ENCODE measurements around the gene IVD. TPM values are rescaled to one million over a fixed set of nuclear protein-coding genes. Genes with fewer than 3 reads are reported as not detected.

Gene IVD
- total and polyA plus RNA-seq, 5 donors, result 60.5 to 85.6 (median 75.2) TPM

Other genes with a start within 250 kb of the IVD start
- 1 to 10 TPM in 3 of 4 donors, not detected in 1; 1.4 to 1.8 (median 1.7) TPM for gene BUB1B, start 244.7 kb upstream of the IVD start, total RNA-seq
- 0.18 TPM for gene BUB1B, start 244.7 kb upstream of the IVD start, polyA plus RNA-seq
- gene PAK6, start 166.7 kb upstream of the IVD start, total RNA-seq, result 10 to 100 TPM in 3 of 4 donors, 1 to 10 TPM in 1; 9.2 to 22.6 (median 16.8) TPM
- gene PAK6, start 166.7 kb upstream of the IVD start, polyA plus RNA-seq, result 13.0 TPM
- gene ANKRD63, start 122.7 kb upstream of the IVD start, total RNA-seq, result 1 to 10 TPM in 3 of 4 donors, under 1 TPM in 1; 0.42 to 5.0 (median 4.4) TPM
- gene ANKRD63, start 122.7 kb upstream of the IVD start, polyA plus RNA-seq, result 0.68 TPM
- gene PLCB2, start 97.9 kb upstream of the IVD start, total RNA-seq, result 10 to 100 TPM; 11.5 to 28.9 (median 21.7) TPM
- 18.5 TPM for gene PLCB2, start 97.9 kb upstream of the IVD start, polyA plus RNA-seq
- 100 to 1,000 TPM in 1 of 4 donors, 10 to 100 TPM in 3; 72.6 to 115 (median 74.1) TPM for gene INAFM2, start 82.1 kb upstream of the IVD start, total RNA-seq
- gene INAFM2, start 82.1 kb upstream of the IVD start, polyA plus RNA-seq, result 47.3 TPM
- 100 to 1,000 TPM in 3 of 4 donors, 10 to 100 TPM in 1; 71.9 to 144 (median 131) TPM for gene CCDC9B, start 64.9 kb upstream of the IVD start, total RNA-seq
- 99.7 TPM for gene CCDC9B, start 64.9 kb upstream of the IVD start, polyA plus RNA-seq
- gene PHGR1, start 54.8 kb upstream of the IVD start, total RNA-seq, result not detected
- gene PHGR1, start 54.8 kb upstream of the IVD start, polyA plus RNA-seq, result not detected
- gene DISP2, start 47.6 kb upstream of the IVD start, total RNA-seq, result 1 to 10 TPM in 2 of 4 donors, under 1 TPM in 2; 0.85 to 4.6 (median 0.97) TPM
- gene DISP2, start 47.6 kb upstream of the IVD start, polyA plus RNA-seq, result 2.4 TPM
- gene KNSTRN, start 23.1 kb upstream of the IVD start, total RNA-seq, result 1 to 10 TPM; 8.9 to 10.0 (median 9.3) TPM
- 9.4 TPM for gene KNSTRN, start 23.1 kb upstream of the IVD start, polyA plus RNA-seq
- gene BAHD1, start 35.2 kb downstream of the IVD start, total RNA-seq, result 10 to 100 TPM; 15.4 to 17.8 (median 16.9) TPM
- 11.6 TPM for gene BAHD1, start 35.2 kb downstream of the IVD start, polyA plus RNA-seq
- gene CHST14, start 65.2 kb downstream of the IVD start, total RNA-seq, result 10 to 100 TPM; 11.5 to 13.9 (median 12.5) TPM
- gene CHST14, start 65.2 kb downstream of the IVD start, polyA plus RNA-seq, result 11.6 TPM
- 10 to 100 TPM; 23.1 to 27.8 (median 24.7) TPM for gene CCDC32, start 159.2 kb downstream of the IVD start, total RNA-seq
- 33.7 TPM for gene CCDC32, start 159.2 kb downstream of the IVD start, polyA plus RNA-seq
- 1 to 10 TPM; 8.0 to 9.7 (median 9.0) TPM for gene RPUSD2, start 163.5 kb downstream of the IVD start, total RNA-seq
- 7.6 TPM for gene RPUSD2, start 163.5 kb downstream of the IVD start, polyA plus RNA-seq
- 1 to 10 TPM in 1 of 4 donors, under 1 TPM in 3; 0.39 to 1.6 (median 0.50) TPM for gene KNL1, start 188.5 kb downstream of the IVD start, total RNA-seq
- gene KNL1, start 188.5 kb downstream of the IVD start, polyA plus RNA-seq, result 0.14 TPM

Data from right cardiac atrium (tissue), 5 donors.